Osteocyte (in vitro differentiated cells): Measurements from ENCODE around the gene IFT122. TPM values are rescaled to one million over a fixed set of nuclear protein-coding genes. Genes with fewer than 3 reads are reported as not detected.
A peak's percentile ranks its signal among the peaks of the same experiment; 100 is the strongest.

Experiments
- DNase-seq: peaks from one replicate; pipeline ENCODE4 v3.0.0; 2021; ENCODE audit warnings: mixed read lengths; ENCODE audit not compliant: unreplicated experiment; ENCODE audit errors: extremely low spot score
- H3K27ac Mint-ChIP-seq: one replicate; pipeline ENCODE4 v1.8.0; 2021; ENCODE audit warnings: mild to moderate bottlenecking, mixed read lengths; ENCODE audit not compliant: unreplicated experiment
- H3K27me3 Mint-ChIP-seq: one replicate; pipeline ENCODE4 v1.8.0; 2021; ENCODE audit warnings: mixed read lengths; ENCODE audit not compliant: unreplicated experiment
- H3K36me3 Mint-ChIP-seq: one replicate; pipeline ENCODE4 v1.8.0; 2021; ENCODE audit warnings: mixed read lengths; ENCODE audit not compliant: unreplicated experiment
- H3K4me1 Mint-ChIP-seq: one replicate; pipeline ENCODE4 v1.8.0; 2021; ENCODE audit warnings: mixed read lengths; ENCODE audit not compliant: unreplicated experiment
- H3K4me3 Mint-ChIP-seq: one replicate; pipeline ENCODE4 v1.8.0; 2021; ENCODE audit warnings: mild to moderate bottlenecking, moderate library complexity, mixed read lengths; ENCODE audit not compliant: unreplicated experiment
- H3K9me3 Mint-ChIP-seq: one replicate; pipeline ENCODE4 v1.8.0; 2021; ENCODE audit warnings: mixed read lengths; ENCODE audit not compliant: unreplicated experiment
- total RNA-seq: library from RNA; stranded (reverse); gene quantifications from 2 replicates; pipeline ENCODE4 v1.2.1, GENCODE V29; 2021
- TF ChIP-seq, protein P1 (sequence below): fragments of 200-600 bp; sonication (generic); IDR thresholded peaks from 2 replicates; pipeline ENCODE4 v1.5.0; 2021; ENCODE audit warnings: antibody characterized with exemption, mild to moderate bottlenecking, moderate library complexity

The IFT122 gene
- total RNA-seq, 1 donor from 2014 or later = 25.9 TPM

DNA sequence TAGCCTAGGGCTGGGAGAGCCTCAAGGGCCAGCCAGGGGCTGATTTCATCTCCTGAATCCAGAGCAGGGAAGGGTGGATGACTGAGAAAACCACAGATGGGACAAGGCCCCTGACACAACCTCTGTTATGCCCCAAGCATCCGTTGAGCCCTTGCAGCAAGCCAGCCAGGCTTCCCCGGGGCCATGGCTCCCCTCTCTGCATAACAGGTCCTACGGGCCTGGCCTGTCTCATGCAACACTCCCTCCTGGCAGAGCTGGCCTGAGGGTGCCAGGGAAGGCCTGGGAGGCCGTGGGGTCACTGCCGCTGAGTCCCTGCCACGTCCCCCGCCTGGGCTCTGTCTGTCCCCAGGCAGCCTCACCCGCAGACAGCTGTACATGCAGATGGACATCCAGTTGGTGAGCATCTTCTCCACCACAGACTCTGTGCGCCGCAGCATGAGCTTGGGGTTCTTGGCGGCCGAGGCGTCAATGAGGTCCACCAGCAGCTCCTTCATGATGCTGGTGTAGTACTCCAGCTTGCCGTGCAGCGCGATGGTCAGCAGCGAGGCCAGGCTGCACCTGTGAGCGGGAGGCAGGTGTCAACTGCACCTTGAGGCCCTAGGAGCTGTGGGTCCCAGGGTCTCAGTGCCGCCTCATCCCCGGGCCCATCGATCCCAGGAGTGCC, 125.1 kb downstream of the IFT122 start:
- H3K4me1 Mint-ChIP-seq = peaks cover 40% of the 10 kb centered on the region
- H3K4me3 Mint-ChIP-seq = no peak overlapping the region
- TF ChIP-seq, protein P1, sequence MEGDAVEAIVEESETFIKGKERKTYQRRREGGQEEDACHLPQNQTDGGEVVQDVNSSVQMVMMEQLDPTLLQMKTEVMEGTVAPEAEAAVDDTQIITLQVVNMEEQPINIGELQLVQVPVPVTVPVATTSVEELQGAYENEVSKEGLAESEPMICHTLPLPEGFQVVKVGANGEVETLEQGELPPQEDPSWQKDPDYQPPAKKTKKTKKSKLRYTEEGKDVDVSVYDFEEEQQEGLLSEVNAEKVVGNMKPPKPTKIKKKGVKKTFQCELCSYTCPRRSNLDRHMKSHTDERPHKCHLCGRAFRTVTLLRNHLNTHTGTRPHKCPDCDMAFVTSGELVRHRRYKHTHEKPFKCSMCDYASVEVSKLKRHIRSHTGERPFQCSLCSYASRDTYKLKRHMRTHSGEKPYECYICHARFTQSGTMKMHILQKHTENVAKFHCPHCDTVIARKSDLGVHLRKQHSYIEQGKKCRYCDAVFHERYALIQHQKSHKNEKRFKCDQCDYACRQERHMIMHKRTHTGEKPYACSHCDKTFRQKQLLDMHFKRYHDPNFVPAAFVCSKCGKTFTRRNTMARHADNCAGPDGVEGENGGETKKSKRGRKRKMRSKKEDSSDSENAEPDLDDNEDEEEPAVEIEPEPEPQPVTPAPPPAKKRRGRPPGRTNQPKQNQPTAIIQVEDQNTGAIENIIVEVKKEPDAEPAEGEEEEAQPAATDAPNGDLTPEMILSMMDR = no peak

DNA sequence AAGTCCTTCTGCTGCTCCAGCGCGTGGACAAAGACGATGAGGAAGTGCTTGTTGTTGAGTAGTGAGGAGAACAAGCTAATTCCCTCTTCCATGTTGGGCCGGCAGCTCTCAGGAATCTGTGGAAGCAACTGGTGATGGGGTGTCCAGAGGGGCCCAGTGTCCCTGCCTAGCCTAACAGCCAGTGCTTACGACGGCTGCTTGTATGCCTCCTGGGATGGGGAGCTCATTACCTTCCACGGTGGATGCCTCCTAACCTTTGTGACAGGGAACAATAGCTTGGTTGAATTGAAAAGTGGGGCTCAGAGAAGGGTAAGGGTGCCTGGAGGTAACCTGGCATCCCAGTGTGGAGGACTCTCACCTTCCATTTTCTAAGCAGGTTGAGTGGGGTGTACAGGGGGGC, 125.9 kb downstream of the IFT122 start:
- no peaks in the 10 kb centered on the region for H3K27me3 Mint-ChIP-seq
- H3K9me3 Mint-ChIP-seq = no peaks in the 10 kb centered on the region
- no peak overlapping the region for H3K4me3 Mint-ChIP-seq
- H3K36me3 Mint-ChIP-seq = peaks cover 55% of the 10 kb centered on the region
- no peak for DNase-seq
- TF ChIP-seq, protein P1 = no peak
- no peak overlapping the region for H3K27ac Mint-ChIP-seq
- H3K4me1 Mint-ChIP-seq = peaks cover 32% of the 10 kb centered on the region

More for the DNA sequence above, 125.1 kb downstream of the IFT122 start:
- Mint-ChIP-seq H3K27ac (peak overlapping the region; percentile 82), H3K27me3 (no peaks in the 10 kb centered on the region), H3K36me3 (peaks cover 50% of the 10 kb centered on the region), H3K9me3 (no peaks in the 10 kb centered on the region)
- no peak for DNase-seq

DNA sequence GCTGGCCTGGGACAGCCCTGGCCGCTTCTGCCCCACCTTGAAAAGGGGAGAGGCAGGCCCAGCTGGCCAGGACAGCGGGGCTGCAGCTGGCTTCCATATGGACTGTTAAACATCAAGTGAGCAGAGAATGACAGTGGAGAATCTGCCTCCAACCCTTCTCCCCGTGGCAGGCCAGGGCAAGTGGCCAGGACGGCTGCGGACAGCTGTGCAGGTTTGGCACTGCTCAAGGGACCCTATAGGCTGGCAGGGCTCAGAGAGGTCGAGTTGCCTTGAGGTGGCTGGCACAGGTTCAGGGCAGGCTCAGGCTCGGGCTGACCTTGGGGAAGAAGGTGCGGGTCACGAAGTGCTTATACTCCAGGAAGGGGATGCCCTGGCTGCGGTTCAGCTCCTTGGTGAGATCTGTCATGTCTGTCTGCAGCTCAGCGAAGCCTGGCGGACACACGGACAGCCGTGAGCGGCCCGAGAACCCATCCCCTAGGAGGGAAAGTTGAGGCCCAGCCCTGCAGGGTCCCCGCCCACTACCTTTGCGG, 127.2 kb downstream of the IFT122 start:
- Mint-ChIP-seq H3K4me1 (peaks cover 22% of the 10 kb centered on the region), H3K4me3 (no peak overlapping the region), H3K36me3 (peaks cover 60% of the 10 kb centered on the region), H3K27ac (peak overlapping the region; percentile 63), H3K9me3 (no peaks in the 10 kb centered on the region), H3K27me3 (no peaks in the 10 kb centered on the region)
- DNase-seq = no peak
- TF ChIP-seq, protein P1 = no peak

DNA sequence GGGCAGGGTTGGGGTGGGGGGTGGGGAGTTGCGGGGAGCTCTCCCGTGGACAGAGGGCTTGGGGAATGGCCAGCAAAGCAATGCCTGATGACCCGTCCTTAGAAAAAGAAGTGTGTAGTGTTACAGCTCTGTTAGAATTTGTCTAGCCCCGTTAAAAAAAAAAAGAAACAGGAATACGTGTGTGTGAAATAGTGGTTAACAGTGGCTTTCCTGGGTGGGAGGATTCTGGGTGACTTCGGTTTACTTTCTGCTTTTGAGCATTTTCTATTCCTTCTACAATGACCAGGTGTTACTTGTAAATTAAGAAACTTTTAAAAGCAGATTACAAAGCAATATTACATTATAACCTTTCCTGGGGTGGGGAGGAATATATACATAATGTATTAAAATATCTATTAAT, 127.9 kb downstream of the IFT122 start:
- peaks cover 21% of the 10 kb centered on the region for H3K4me1 Mint-ChIP-seq
- peak overlapping the region; percentile 23 for H3K27ac Mint-ChIP-seq
- TF ChIP-seq, protein P1 = no peak
- peaks cover 56% of the 10 kb centered on the region for H3K36me3 Mint-ChIP-seq
- H3K4me3 Mint-ChIP-seq = no peak overlapping the region
- no peaks in the 10 kb centered on the region for H3K9me3 Mint-ChIP-seq
- H3K27me3 Mint-ChIP-seq = no peaks in the 10 kb centered on the region
- DNase-seq = no peak

DNA sequence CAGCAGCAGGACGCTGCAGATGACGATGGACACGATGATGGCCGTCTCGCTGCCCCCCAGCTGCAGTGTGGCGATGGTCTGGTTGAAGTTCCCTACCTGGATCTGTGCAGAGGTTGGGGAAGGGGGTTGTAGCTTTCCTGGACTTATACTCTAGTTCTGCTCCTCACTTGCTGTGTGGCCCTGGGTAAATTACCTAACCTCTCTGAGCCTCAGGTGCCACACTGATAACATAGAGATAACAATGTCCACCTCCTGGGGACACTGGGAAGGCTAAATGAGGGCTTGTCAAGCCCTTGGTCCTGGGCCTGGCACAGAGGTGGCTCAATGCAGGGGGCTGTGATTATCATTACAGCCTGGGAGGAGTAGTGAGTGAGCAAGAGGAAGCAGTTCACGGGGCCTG, 129.8 kb downstream of the IFT122 start:
- H3K27me3 Mint-ChIP-seq = no peaks in the 10 kb centered on the region
- peaks cover 8% of the 10 kb centered on the region for H3K4me1 Mint-ChIP-seq
- no peak for DNase-seq
- H3K27ac Mint-ChIP-seq = no peak overlapping the region
- no peak overlapping the region for H3K4me3 Mint-ChIP-seq
- peaks cover 51% of the 10 kb centered on the region for H3K36me3 Mint-ChIP-seq
- no peaks in the 10 kb centered on the region for H3K9me3 Mint-ChIP-seq
- TF ChIP-seq, protein P1 = no peak

Other genes starting within 250 kb of the IFT122 start
- 249 and 258 TPM in 2 replicates for gene COPG1, start 190.6 kb upstream of the IFT122 start, total RNA-seq
- gene HMCES, start 161.4 kb upstream of the IFT122 start, total RNA-seq = 24.7 and 25.8 TPM in 2 replicates
- gene EFCAB12, start 11.6 kb upstream of the IFT122 start, total RNA-seq = 0.08 and 0.30 TPM in 2 replicates
- 23.1 and 24.2 TPM in 2 replicates for gene MBD4, start 276 bp upstream of the IFT122 start, total RNA-seq
- gene RHO, start 88.4 kb downstream of the IFT122 start, total RNA-seq = not detected in 2 replicates
- gene H1-8, start 103.0 kb downstream of the IFT122 start, total RNA-seq = not detected in 2 replicates
- gene PLXND1, start 166.5 kb downstream of the IFT122 start, total RNA-seq = 316 and 358 TPM in 2 replicates